ENCODE data around the gene ZCCHC7.
"Not testable (repeated sequence)": the region's sequence is repeated elsewhere in the genome, so short reads cannot be mapped to it uniquely, and the experiment has no call there.

Gene ZCCHC7

DNA sequence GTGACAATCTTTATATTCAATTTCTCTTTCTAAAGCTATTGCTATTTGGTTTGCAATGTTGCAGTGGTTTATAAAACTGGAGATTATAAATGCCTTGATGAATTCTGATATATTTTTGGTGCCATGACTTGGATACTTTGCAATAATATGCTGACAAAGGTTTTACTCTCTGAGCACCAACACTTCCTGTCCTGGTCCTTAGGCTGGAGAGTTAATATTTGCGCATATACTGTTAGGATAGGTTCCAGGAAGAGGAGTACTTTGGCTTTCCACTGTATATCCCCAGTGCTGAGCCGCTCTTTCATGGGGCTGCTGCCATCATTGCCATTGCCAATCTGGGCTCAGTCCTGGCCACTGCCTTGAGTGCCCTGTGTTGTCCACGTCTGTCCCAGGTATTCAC is 139.6 kb downstream of the ZCCHC7 start:
- no peak for DNase-seq

- no peak for DNase-seq
These were observed 142.0 kb downstream of the ZCCHC7 start for GRCh38 chr9:37262410-37262809.

- DNase-seq, result no peak
These were observed 144.2 kb downstream of the ZCCHC7 start for GRCh38 chr9:37264539-37264938.

DNA sequence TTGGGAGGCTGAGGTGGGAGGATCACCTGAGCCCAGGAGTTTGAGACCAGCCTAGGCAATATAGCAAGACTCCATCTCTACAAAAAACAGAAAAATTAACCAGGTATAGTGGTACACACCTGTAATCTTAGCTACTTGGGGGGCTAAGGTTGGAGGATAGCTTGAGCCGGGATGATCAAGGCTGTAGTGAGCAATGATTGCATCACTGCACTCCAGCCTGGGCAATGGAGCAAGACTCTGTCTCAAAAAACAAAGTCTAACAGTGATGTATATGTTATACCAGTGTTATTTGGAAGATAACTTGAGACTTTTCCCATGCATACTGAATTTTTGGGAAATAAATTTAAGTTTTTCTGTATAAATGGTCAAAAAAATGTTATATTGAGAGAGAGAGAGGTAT is 146.3 kb downstream of the ZCCHC7 start:
- no peak for DNase-seq

GRCh38 chr9:37269221-37269620 is 148.8 kb downstream of the ZCCHC7 start:
- no peak for DNase-seq

DNA sequence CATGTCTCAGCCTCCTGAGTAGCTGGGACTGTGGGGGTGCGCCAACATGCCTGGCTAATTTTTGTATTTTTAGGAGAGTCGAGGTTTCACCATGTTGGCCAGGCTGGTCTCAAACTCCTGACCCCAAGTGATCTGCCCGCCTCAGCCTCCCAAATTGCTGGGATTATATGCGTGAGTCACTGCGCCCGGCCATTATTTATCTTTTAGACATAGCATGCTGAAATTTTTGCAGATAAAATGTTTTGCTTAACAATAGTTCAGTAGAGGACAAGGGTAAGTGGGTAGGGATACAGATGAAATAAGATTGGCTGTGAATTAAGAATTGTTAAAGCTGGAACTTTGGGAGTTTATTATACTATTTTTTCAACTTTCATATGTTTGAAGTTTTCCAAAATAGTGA is 151.3 kb downstream of the ZCCHC7 start:
- DNase-seq, result no peak

DNA sequence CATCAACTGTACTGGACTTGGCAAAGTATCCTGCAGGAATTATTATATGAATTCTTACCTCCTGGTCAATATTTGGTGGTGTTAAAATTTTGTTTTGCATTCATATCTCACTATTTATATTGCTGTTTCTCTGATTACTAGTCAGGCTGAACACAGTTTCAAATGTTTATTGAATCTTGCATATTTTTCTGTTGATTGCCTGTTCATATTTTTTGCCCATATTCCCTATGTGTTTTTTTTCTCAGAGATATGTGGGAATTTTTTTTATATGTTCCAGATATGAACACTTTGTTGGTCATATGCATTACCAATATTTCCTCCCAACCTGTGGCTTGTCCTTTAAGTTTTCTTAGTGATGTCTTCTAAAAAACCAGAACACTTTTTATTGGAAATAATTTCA is 153.2 kb downstream of the ZCCHC7 start:
- no peak for DNase-seq

DNA sequence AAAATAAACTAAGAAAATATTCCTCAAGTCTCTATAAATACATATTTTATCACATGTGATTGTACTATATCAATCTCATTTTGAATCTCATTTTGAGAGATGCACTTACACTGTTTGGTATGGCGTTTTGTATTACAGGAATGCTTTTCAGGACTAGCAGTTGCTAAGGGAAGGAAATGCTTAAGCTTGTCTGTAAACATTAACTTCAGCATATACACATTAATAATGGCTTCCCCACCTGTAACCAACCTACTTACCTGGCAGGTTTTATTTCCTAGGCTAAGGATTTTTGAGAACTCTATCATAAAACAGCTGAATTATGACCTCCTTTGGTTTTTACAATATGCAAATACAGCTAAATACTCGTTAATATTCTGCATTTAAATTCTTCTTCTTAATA is 161.2 kb downstream of the ZCCHC7 start:
- no peak for DNase-seq

GRCh38 chr9:37283730-37284325 is 163.5 kb downstream of the ZCCHC7 start:
- no peak for DNase-seq

GRCh38 chr9:37284636-37285035 is 164.3 kb downstream of the ZCCHC7 start:
- DNase-seq, result no peak

DNA sequence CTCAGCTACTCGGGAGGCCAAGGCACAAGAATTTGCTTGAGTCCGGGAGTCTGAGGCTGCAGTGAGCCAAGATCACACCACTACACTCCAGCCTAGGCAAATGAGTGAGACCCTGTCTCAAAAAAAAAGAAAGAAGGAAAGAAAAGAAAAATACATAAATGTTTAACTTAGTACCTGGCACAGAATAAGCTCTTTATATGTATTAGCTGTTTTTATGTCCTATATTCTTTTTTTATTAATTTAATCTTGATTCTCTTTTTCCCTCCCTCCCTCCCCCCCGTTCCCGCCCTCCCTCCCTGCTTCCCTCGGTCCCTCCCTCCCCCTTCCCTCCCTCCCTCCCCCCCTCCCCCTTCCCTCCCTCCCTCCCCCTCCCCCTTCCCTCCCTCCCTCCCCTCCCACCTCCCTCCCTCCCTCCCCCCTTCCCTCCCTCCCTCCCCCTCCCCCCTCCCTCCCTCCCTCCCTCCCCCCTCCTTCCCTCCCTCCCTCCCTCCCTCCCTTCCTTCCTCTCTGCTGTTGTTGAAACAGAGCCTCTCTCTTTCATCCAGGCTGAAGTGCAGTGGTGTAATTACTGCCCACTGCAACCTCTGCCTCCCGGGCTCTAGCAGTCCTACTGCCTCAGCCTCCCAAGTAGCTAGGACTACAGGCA is 166.3 kb downstream of the ZCCHC7 start:
- no peak for DNase-seq

GRCh38 chr9:37287317-37287716 is 166.9 kb downstream of the ZCCHC7 start:
- DNase-seq, result no peak

GRCh38 chr9:37289631-37290030 is 169.3 kb downstream of the ZCCHC7 start:
- no peak for DNase-seq

DNA sequence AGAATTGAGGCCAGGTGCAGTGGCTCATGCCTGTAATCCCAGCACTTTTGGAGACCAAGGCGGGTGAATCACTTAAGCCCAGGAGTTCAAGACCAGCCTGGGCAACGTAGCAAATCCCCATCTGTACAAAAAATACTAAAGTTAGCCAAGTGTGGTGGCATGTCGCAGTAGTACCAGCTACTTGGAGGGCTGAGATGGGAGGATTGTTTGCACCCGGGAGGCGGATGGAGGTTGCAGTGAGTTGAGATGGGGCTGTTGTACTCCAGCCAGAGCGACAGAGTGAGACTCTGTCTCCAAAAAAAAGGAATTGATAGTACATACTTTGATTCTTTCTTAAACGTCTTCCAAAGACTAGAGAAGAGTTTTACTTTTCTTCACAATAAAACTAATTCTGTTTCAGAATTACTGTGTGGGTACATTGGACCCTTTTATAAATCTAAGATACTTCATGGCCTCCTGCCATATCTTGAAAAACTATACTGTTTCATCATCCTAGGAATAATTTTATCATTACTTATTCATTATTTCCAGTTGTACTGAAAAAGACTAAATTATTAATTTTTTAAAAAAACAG is 170.1 kb downstream of the ZCCHC7 start:
- DNase-seq, result no peak

DNA sequence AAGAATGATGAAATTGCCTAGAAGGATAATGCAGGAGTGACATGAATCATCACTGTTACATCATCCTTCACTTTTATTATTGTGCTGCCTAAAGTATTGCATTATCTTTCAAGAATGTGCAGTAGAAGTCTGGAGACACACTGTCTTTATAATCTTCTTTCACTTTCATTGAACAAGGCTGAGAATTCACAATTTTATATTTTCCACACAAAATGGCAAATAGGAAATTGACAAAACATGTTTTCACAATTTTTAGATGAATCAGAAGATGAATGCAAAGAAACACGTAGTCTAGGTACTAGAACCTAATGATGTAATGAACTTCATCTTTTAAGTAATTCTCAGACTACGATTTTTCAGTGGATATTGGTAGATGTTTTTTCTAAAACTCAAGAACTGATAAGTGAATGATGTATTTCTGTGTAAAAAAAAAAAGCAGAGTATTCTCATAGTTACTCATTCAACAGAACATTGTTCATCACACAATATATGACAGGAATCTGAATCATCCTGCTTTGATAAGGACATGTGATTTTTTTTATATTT is 170.6 kb downstream of the ZCCHC7 start:
- DNase-seq, result no peak

GRCh38 chr9:37291612-37292238 is 171.4 kb downstream of the ZCCHC7 start:
- not testable (repeated sequence) for DNase-seq

GRCh38 chr9:37292896-37293295 is 172.5 kb downstream of the ZCCHC7 start:
- no peak for DNase-seq

DNA sequence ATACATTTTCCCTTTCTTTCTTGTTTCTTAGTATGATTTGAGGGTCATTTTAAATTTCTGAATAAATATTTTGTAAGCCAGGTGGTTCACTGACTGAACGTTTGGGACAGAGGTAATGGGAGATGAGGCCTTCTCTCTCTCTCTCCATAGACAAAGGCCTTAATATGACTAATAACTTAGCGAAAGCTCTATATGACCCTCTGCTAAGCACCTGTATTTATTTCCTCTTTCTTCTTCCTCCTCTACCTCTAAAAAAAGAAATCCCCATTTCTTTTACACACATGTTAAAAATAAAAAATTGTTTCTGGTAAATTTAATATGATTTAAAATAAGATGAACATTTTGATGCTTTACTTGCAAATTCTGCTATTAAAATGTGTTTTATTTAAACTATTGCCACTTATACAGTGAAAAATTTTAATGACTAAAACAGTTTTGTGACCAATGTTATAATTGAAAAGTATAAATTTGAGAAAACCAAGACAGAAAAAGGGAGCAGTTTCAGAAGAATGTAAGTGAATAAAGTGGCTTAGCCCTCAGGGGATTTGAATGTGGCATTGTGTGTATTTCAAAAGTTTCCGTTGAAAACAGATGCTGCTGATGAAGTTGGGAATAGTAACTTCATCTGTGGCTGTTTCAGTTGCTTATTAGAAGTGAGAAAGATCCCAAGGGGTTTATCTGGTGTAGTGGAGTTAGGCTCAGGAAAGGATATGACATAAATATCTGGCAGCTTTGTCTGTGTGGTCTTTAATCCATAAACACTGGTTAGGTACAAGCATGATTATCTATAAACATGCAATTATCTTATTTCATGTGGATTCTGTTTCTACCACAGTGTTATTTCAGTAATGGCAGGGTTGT is 173.5 kb downstream of the ZCCHC7 start:
- no peak for DNase-seq

DNA sequence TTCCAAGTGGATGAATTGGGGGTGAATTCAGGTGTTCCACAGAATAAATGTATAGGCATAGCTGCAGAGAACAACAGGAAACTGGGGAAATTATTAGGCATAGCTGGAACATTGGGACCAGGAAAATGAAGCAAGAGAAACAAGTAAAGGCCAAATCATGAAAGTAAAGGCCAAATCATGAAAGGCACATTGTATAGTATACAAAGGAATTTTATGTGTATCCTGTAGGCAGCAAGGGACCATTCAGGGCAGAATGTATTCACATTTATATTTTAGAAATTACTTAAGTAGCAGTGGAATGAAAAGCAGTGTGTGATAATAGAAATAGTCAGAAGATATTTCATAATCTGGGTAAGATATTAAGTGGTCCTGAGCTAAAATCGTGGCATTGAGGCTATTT is 174.8 kb downstream of the ZCCHC7 start:
- no peak for DNase-seq

DNA sequence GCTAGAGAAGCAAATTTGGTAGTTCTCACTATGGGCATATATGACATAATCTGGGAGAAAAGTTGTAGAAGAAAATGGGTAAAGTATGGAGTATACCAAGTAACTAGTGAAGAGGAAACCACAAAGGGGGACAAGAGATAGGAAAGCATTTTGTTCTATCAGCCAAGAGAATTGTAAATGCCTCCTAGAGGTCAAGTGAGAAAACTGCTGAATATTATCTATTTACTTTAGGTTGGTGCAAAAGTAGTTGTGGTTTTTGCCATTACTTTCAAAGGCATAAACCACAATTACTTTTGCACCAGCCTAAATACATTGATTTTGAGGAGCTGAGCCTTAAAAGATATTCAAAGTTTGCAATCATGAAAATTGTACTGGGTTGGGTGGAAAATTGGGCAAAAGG is 175.4 kb downstream of the ZCCHC7 start:
- no peak for DNase-seq

GRCh38 chr9:37297592-37297991 is 177.2 kb downstream of the ZCCHC7 start:
- no peak for DNase-seq

DNA sequence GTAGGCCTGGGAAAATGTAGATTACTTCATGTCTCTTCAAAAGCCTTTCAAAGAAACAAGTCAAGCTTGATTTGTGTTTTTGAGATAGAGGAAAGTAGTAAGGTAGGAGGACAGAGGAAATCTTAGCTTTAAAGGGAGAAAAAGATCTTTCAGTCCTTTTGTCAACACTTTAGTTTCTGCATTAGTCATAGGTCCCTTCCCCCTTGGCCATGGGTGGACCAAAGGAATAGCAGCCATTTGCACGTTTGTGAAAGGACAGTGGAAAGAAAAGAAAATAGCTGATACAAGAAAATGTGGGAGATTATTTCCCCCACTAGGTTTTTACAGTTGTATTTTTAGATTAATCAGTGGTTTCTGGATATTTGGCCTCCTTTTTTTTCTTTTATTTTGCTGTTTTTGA is 180.2 kb downstream of the ZCCHC7 start:
- no peak for DNase-seq
